C4-2B (cell line): ENCODE results near the gene GCHFR.
A peak's percentile ranks its signal among the peaks of the same experiment; 100 is the strongest.

Experiments used
- H3K27ac ChIP-seq: fragments of 450-650 bp; 2 replicates; pipeline ENCODE4 v1.5.1; 2017
- TF ChIP-seq, protein P1 (sequence below): fragments of 450-650 bp; conservative IDR thresholded peaks from 2 replicates; pipeline ENCODE4 v1.5.1; 2017; ENCODE audit warnings: mild to moderate bottlenecking

Gene GCHFR

DNA sequence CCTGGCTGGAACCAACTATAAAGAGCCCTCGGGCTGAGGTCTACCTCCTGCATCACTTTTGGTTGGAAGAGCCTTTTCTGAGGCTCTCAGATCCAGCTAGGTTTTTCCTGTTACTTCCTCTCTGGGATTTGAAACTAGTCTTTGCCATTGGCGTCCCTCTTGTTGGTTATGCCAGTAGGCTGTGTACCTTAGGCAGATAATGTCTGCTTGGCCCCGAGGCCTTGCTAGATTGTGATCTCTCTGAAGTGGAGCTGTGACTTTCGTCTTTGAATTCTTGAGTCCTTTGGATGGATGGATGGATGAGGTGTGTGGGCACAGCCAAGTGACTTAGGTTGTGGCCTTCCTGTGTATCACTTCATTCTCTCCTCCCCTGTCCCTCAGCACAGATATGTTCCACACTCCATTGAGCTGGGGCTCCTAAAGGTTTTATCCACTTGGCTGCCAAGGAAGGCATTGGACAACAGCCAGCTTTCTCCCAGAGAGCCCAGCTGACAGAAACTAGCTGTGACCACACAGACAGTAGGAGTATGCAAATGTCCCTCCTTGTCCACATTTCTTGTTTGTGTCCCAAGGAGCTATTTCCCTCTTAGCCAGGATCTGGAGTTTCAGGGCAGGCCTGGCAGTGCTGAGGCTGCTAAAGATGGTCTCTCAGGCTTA is 51.3 kb downstream of the GCHFR start:
- TF ChIP-seq, protein P1, sequence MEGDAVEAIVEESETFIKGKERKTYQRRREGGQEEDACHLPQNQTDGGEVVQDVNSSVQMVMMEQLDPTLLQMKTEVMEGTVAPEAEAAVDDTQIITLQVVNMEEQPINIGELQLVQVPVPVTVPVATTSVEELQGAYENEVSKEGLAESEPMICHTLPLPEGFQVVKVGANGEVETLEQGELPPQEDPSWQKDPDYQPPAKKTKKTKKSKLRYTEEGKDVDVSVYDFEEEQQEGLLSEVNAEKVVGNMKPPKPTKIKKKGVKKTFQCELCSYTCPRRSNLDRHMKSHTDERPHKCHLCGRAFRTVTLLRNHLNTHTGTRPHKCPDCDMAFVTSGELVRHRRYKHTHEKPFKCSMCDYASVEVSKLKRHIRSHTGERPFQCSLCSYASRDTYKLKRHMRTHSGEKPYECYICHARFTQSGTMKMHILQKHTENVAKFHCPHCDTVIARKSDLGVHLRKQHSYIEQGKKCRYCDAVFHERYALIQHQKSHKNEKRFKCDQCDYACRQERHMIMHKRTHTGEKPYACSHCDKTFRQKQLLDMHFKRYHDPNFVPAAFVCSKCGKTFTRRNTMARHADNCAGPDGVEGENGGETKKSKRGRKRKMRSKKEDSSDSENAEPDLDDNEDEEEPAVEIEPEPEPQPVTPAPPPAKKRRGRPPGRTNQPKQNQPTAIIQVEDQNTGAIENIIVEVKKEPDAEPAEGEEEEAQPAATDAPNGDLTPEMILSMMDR: no peak
- peak overlapping the region; percentile 30 for H3K27ac ChIP-seq
